Astrocyte (in vitro differentiated cells and primary cell): Measurements from ENCODE around the gene MLST8. TPM values are rescaled to one million over a fixed set of nuclear protein-coding genes. Genes with fewer than 3 reads are reported as not detected.

ENCODE experiments used
- DNase-seq: peaks from one replicate; pipeline ENCODE4 v3.0.0-alpha.2; 2010; ENCODE audit warnings: low read depth
- FAIRE-seq: peaks from 2 replicates; lab custom pipeline; 2011; peaks lifted over from hg19 to GRCh38; lab: Jason Lieb, UNC
- H2AFZ ChIP-seq: 2 replicates; pipeline ENCODE4 v1.6.0; 2012; ENCODE audit warnings: low read depth, low read length, inconsistent platforms
- H3K27ac ChIP-seq: 2 replicates; pipeline ENCODE4 v1.5.1; 2011; ENCODE audit warnings: low read depth, low read length, inconsistent platforms
- H3K27me3 ChIP-seq: 2 replicates; pipeline ENCODE4 v1.6.0; 2011; ENCODE audit warnings: low read length, inconsistent platforms; ENCODE audit not compliant: insufficient read depth
- H3K36me3 ChIP-seq: 2 replicates; pipeline ENCODE4 v1.5.1; 2011; ENCODE audit warnings: low read length, inconsistent platforms; ENCODE audit not compliant: insufficient read depth
- H3K4me1 ChIP-seq: 2 replicates; pipeline ENCODE4 v1.5.1; 2011; ENCODE audit warnings: low read length, inconsistent platforms; ENCODE audit not compliant: insufficient read depth
- H3K4me2 ChIP-seq: 2 replicates; pipeline ENCODE4 v1.6.0; 2012; ENCODE audit warnings: low read length, inconsistent platforms
- H3K4me3 ChIP-seq: 2 replicates; pipeline ENCODE4 v1.5.1; 2011; ENCODE audit warnings: low read depth, mild to moderate bottlenecking, low read length, inconsistent platforms; ENCODE audit not compliant: insufficient read depth
- H3K79me2 ChIP-seq: 2 replicates; pipeline ENCODE4 v1.6.0; 2012; ENCODE audit warnings: mild to moderate bottlenecking, low read length, inconsistent platforms; ENCODE audit not compliant: insufficient read depth
- H3K9ac ChIP-seq: 2 replicates; pipeline ENCODE4 v1.6.0; 2012; ENCODE audit warnings: mild to moderate bottlenecking, low read length, inconsistent platforms
- H3K9me3 ChIP-seq: 2 replicates; pipeline ENCODE4 v1.5.1; 2012; ENCODE audit warnings: low read depth, mild to moderate bottlenecking, low read length, inconsistent platforms; ENCODE audit not compliant: insufficient read depth
- H4K20me1 ChIP-seq: 2 replicates; pipeline ENCODE4 v1.6.0; 2012; ENCODE audit warnings: low read length, inconsistent platforms; ENCODE audit not compliant: insufficient read depth
- H3K27ac Mint-ChIP-seq: one replicate; pipeline ENCODE4 v1.8.0; 2021; ENCODE audit warnings: mild to moderate bottlenecking, mixed read lengths; ENCODE audit not compliant: unreplicated experiment
- H3K27me3 Mint-ChIP-seq: one replicate; pipeline ENCODE4 v1.8.0; 2021; ENCODE audit warnings: low read depth, mixed read lengths; ENCODE audit not compliant: unreplicated experiment
- H3K36me3 Mint-ChIP-seq: one replicate; pipeline ENCODE4 v1.8.0; 2021; ENCODE audit warnings: low read depth, mixed read lengths; ENCODE audit not compliant: unreplicated experiment
- H3K4me1 Mint-ChIP-seq: one replicate; pipeline ENCODE4 v1.8.0; 2021; ENCODE audit warnings: low read depth, mixed read lengths; ENCODE audit not compliant: unreplicated experiment
- H3K4me3 Mint-ChIP-seq: one replicate; pipeline ENCODE4 v1.8.0; 2021; ENCODE audit warnings: mild to moderate bottlenecking, moderate library complexity, mixed read lengths; ENCODE audit not compliant: unreplicated experiment
- H3K9me3 Mint-ChIP-seq: one replicate; pipeline ENCODE4 v1.8.0; 2021; ENCODE audit warnings: mild to moderate bottlenecking, mixed read lengths; ENCODE audit not compliant: unreplicated experiment
- EZH2 ChIP-seq: IDR thresholded peaks from 2 replicates; pipeline ENCODE4 v1.6.1; 2012; ENCODE audit warnings: mild to moderate bottlenecking, low read length, inconsistent platforms; ENCODE audit not compliant: insufficient read depth
- total RNA-seq: library from RNA; stranded (reverse); gene quantifications from 2 replicates; pipeline ENCODE4 v1.2.1, GENCODE V29; 2021
- TF ChIP-seq, protein P1 (sequence below): IDR thresholded peaks from 2 replicates; pipeline ENCODE4 v1.5.1; 2011; ENCODE audit warnings: low read depth, mild to moderate bottlenecking, inconsistent platforms, low read length, moderate library complexity; ENCODE audit not compliant: insufficient read depth

MLST8 gene
- total RNA-seq, 1 donor from 2014 or later: 34.7 TPM

DNA sequence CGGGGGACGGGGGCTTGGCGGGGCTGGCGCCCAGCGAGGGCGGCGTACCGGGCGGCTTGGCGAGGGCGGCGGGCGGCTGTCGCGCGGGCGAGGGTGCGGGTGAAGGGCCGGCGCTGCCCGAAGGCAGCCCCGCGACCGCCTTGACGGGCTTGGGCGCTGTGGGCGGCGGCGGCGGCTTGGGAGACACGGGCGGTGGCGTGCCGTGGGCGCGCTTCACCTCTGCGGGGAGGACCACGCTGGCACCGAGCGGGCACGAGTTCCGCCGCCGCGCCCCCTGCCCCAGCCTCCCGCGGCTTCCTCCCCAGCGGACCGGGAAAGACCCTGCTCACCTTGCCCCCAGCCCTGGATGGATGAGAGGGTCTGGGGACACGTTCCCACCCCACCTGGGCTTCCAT is 26.1 kb upstream of the MLST8 start:
- H3K4me3 Mint-ChIP-seq: no peak overlapping the region
- H3K4me1 Mint-ChIP-seq: no peaks in the 10 kb centered on the region
- Histone ChIP-seq H3K4me1 (no peaks in the 10 kb centered on the region), H3K9me3 (no peaks in the 10 kb centered on the region), H3K27ac (no peak overlapping the region), H3K79me2 (no peaks in the 10 kb centered on the region), H3K36me3 (no peaks in the 10 kb centered on the region), H3K27me3 (no peaks in the 10 kb centered on the region), H4K20me1 (peaks cover 12% of the 10 kb centered on the region), H3K4me3 (no peak overlapping the region), H3K9ac (no peak overlapping the region), H2AFZ (no peak overlapping the region), H3K4me2 (no peak overlapping the region)
- H3K36me3 Mint-ChIP-seq: peaks cover 5% of the 10 kb centered on the region
- H3K9me3 Mint-ChIP-seq: no peaks in the 10 kb centered on the region
- DNase-seq (no peak), FAIRE-seq (no peak)
- TF ChIP-seq EZH2: no peak
- TF ChIP-seq, protein P1, sequence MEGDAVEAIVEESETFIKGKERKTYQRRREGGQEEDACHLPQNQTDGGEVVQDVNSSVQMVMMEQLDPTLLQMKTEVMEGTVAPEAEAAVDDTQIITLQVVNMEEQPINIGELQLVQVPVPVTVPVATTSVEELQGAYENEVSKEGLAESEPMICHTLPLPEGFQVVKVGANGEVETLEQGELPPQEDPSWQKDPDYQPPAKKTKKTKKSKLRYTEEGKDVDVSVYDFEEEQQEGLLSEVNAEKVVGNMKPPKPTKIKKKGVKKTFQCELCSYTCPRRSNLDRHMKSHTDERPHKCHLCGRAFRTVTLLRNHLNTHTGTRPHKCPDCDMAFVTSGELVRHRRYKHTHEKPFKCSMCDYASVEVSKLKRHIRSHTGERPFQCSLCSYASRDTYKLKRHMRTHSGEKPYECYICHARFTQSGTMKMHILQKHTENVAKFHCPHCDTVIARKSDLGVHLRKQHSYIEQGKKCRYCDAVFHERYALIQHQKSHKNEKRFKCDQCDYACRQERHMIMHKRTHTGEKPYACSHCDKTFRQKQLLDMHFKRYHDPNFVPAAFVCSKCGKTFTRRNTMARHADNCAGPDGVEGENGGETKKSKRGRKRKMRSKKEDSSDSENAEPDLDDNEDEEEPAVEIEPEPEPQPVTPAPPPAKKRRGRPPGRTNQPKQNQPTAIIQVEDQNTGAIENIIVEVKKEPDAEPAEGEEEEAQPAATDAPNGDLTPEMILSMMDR: no peak
- no peaks in the 10 kb centered on the region for H3K27me3 Mint-ChIP-seq
- no peak overlapping the region for H3K27ac Mint-ChIP-seq

GRCh38 chr16:2179576-2179975 is 25.7 kb upstream of the MLST8 start:
- no peaks in the 10 kb centered on the region for H3K4me1 ChIP-seq
- H3K4me3 ChIP-seq: no peak overlapping the region
- peaks cover 11% of the 10 kb centered on the region for H4K20me1 ChIP-seq
- Mint-ChIP-seq H3K27me3 (no peaks in the 10 kb centered on the region), H3K36me3 (peaks cover 5% of the 10 kb centered on the region), H3K4me3 (no peak overlapping the region), H3K9me3 (no peaks in the 10 kb centered on the region), H3K4me1 (no peaks in the 10 kb centered on the region), H3K27ac (no peak overlapping the region)
- H3K36me3 ChIP-seq: no peaks in the 10 kb centered on the region
- FAIRE-seq: no peak
- H3K27me3 ChIP-seq: no peaks in the 10 kb centered on the region
- H3K27ac ChIP-seq: no peak overlapping the region
- DNase-seq: no peak
- no peaks in the 10 kb centered on the region for H3K79me2 ChIP-seq
- H3K4me2 ChIP-seq: no peak overlapping the region
- H3K9me3 ChIP-seq: no peaks in the 10 kb centered on the region
- H2AFZ ChIP-seq: no peak overlapping the region
- no peak for TF ChIP-seq EZH2
- TF ChIP-seq, protein P1: no peak
- no peak overlapping the region for H3K9ac ChIP-seq

- no peaks in the 10 kb centered on the region for H3K4me1 ChIP-seq
- H2AFZ ChIP-seq: no peak overlapping the region
- no peak overlapping the region for H3K9ac ChIP-seq
- H3K4me2 ChIP-seq: no peak overlapping the region
- Mint-ChIP-seq H3K4me3 (no peak overlapping the region), H3K27ac (no peak overlapping the region), H3K27me3 (no peaks in the 10 kb centered on the region), H3K9me3 (no peaks in the 10 kb centered on the region), H3K36me3 (peaks cover 5% of the 10 kb centered on the region), H3K4me1 (no peaks in the 10 kb centered on the region)
- TF ChIP-seq, protein P1: no peak
- TF ChIP-seq EZH2: no peak
- DNase-seq (no peak), FAIRE-seq (no peak)
- no peak overlapping the region for H3K27ac ChIP-seq
- H3K4me3 ChIP-seq: no peak overlapping the region
- peaks cover 2% of the 10 kb centered on the region for H4K20me1 ChIP-seq
- H3K9me3 ChIP-seq: no peaks in the 10 kb centered on the region
- no peaks in the 10 kb centered on the region for H3K27me3 ChIP-seq
- H3K36me3 ChIP-seq: no peaks in the 10 kb centered on the region
- no peaks in the 10 kb centered on the region for H3K79me2 ChIP-seq
These were observed 24.8 kb upstream of the MLST8 start for GRCh38 chr16:2180461-2180860.
